NCI-H187 treated with DMSO at 0.1 percent for 48 hours (cell line): ENCODE measurements around the gene SLC36A1.
"Not testable (repeated sequence)": the region's sequence is repeated elsewhere in the genome, so short reads cannot be mapped to it uniquely, and the experiment has no call there.

Experiments
- DNase-seq: peaks from one replicate; lab custom pipeline; 2025; lab: John Stamatoyannopoulos, UW

SLC36A1 gene

GRCh38 chr5:151483647-151484046, 36.2 kb downstream of the SLC36A1 start:
- DNase-seq = no peak

GRCh38 chr5:151487544-151487943, 40.1 kb downstream of the SLC36A1 start:
- no peak for DNase-seq

- DNase-seq = no peak
Measured at GRCh38 chr5:151490627-151491026, 43.2 kb downstream of the SLC36A1 start.

- DNase-seq = no peak
Measured at GRCh38 chr5:151491062-151491461, 43.7 kb downstream of the SLC36A1 start.

GRCh38 chr5:151492729-151493128, 45.3 kb downstream of the SLC36A1 start:
- DNase-seq = no peak

- DNase-seq = no peak
Measured at GRCh38 chr5:151493665-151494064, 46.3 kb downstream of the SLC36A1 start.

GRCh38 chr5:151495320-151495719, 47.9 kb downstream of the SLC36A1 start:
- DNase-seq = no peak

- DNase-seq = no peak
Measured at GRCh38 chr5:151496041-151496484, 48.7 kb downstream of the SLC36A1 start.

GRCh38 chr5:151497391-151498002, 50.1 kb downstream of the SLC36A1 start:
- no peak for DNase-seq

GRCh38 chr5:151498395-151499155, 51.2 kb downstream of the SLC36A1 start:
- no peak for DNase-seq

GRCh38 chr5:151499501-151500035, 52.2 kb downstream of the SLC36A1 start:
- DNase-seq = no peak

GRCh38 chr5:151504006-151504405, 56.6 kb downstream of the SLC36A1 start:
- DNase-seq = no peak

- not testable (repeated sequence) for DNase-seq
Measured at GRCh38 chr5:151508308-151508707, 60.9 kb downstream of the SLC36A1 start.

GRCh38 chr5:151509231-151509630, 61.8 kb downstream of the SLC36A1 start:
- no peak for DNase-seq

GRCh38 chr5:151509836-151510235, 62.4 kb downstream of the SLC36A1 start:
- DNase-seq = no peak

- DNase-seq = no peak
Measured at GRCh38 chr5:151517122-151517920, 69.9 kb downstream of the SLC36A1 start.

- DNase-seq = no peak
Measured at GRCh38 chr5:151520294-151520693, 72.9 kb downstream of the SLC36A1 start.

- no peak for DNase-seq
Measured at GRCh38 chr5:151522226-151522625, 74.8 kb downstream of the SLC36A1 start.

GRCh38 chr5:151523335-151523734, 75.9 kb downstream of the SLC36A1 start:
- DNase-seq = no peak

GRCh38 chr5:151528153-151528552, 80.8 kb downstream of the SLC36A1 start:
- no peak for DNase-seq

GRCh38 chr5:151528996-151529395, 81.6 kb downstream of the SLC36A1 start:
- no peak for DNase-seq

GRCh38 chr5:151531581-151531980, 84.2 kb downstream of the SLC36A1 start:
- DNase-seq = no peak

GRCh38 chr5:151532416-151532815, 85.0 kb downstream of the SLC36A1 start:
- DNase-seq = no peak
